Common myeloid progenitor, CD34-positive (primary cell): Measurements from ENCODE around the gene FBXO28.
"Not testable (repeated sequence)": the region's sequence is repeated elsewhere in the genome, so short reads cannot be mapped to it uniquely, and the experiment has no call there.

Experiments used
- CTCF ChIA-PET: fragments of 350-600 bp; sonication (Branson Sonifier 250); formaldehyde crosslinking; loops from one replicate; lab custom pipeline; 2021; ENCODE audit warnings: antibody characterized with exemption; lab: Charles Lee
- POLR2A ChIA-PET: fragments of 350-600 bp; sonication (Branson Sonifier 250); formaldehyde crosslinking; loops from one replicate; lab custom pipeline; 2021; ENCODE audit warnings: antibody characterized with exemption; lab: Charles Lee
- DNase-seq, 3 donors: peaks; one replicate each; pipeline versions ENCODE4 v3.0.0 to v3.0.0-alpha.2; 2013
- H3K27ac ChIP-seq, 2 experiments: 1 replicate in 1 of 2; 2 replicates in 1 of 2; pipeline ENCODE4 v1.7.0; 2013; ENCODE audit warnings: inconsistent platforms in 2 of 2, low read length in 2 of 2, mild to moderate bottlenecking in 2 of 2, low read depth in 1 of 2, moderate library complexity in 1 of 2; ENCODE audit not compliant: severe bottlenecking in 2 of 2, insufficient read depth in 1 of 2, poor library complexity in 1 of 2
- H3K27me3 ChIP-seq, 5 experiments: replicated peaks in 2 of 5; 1 replicate in 3 of 5; 2 replicates in 2 of 5; pipeline versions ENCODE4 v1.6.1 to v1.7.0; 2013; ENCODE audit warnings: low read length in 4 of 5, mild to moderate bottlenecking in 2 of 5, moderate library complexity in 2 of 5, inconsistent platforms in 1 of 5; ENCODE audit not compliant: insufficient read depth in 5 of 5, control insufficient read depth in 4 of 5
- H3K36me3 ChIP-seq, 4 experiments: 1 replicate in 2 of 4; 2 replicates in 2 of 4; pipeline versions ENCODE4 v1.6.1 to v1.7.0; 2013; ENCODE audit warnings: low read length in 3 of 4, control low read depth in 1 of 4, mild to moderate bottlenecking in 1 of 4; ENCODE audit not compliant: control insufficient read depth in 4 of 4, insufficient read depth in 4 of 4
- H3K4me1 ChIP-seq, 4 experiments: 1 replicate in 3 of 4; 2 replicates in 1 of 4; pipeline versions ENCODE4 v1.6.1 to v1.7.1; 2013; ENCODE audit warnings: low read length in 3 of 4, mild to moderate bottlenecking in 3 of 4, control low read depth in 1 of 4, inconsistent platforms in 1 of 4, moderate library complexity in 1 of 4; ENCODE audit not compliant: control insufficient read depth in 4 of 4, insufficient read depth in 4 of 4; ENCODE audit errors: control extremely low read depth in 1 of 4
- H3K4me3 ChIP-seq, 7 experiments: 1 replicate in 4 of 7; 2 replicates in 3 of 7; pipeline versions ENCODE4 v1.5.1 to v1.7.0; 2013; ENCODE audit warnings: mild to moderate bottlenecking in 7 of 7, low read length in 6 of 7, moderate library complexity in 6 of 7, inconsistent platforms in 2 of 7, low read depth in 2 of 7, control low read depth in 1 of 7; ENCODE audit not compliant: insufficient read depth in 4 of 7, control insufficient read depth in 1 of 7; ENCODE audit errors: extremely low read depth in 1 of 7
- H3K9me3 ChIP-seq, 5 experiments: 1 replicate in 4 of 5; 2 replicates in 1 of 5; pipeline versions ENCODE4 v1.6.1 to v1.7.1; 2013; ENCODE audit warnings: low read length in 4 of 5, mild to moderate bottlenecking in 2 of 5, inconsistent platforms in 1 of 5, low read depth in 1 of 5, moderate library complexity in 1 of 5; ENCODE audit not compliant: control insufficient read depth in 4 of 5, insufficient read depth in 2 of 5; ENCODE audit errors: control extremely low read depth in 1 of 5
- WGBS: methylation state at CpG from one replicate; pipeline ENCODE4 v1.1.5; 2013; ENCODE audit not compliant: insufficient coverage; 5-methylcytosine and 5-hydroxymethylcytosine counted together

Gene FBXO28

GRCh38 chr1:224201853-224202252 is 87.9 kb downstream of the FBXO28 start:
- Histone ChIP-seq H3K9me3 (no peaks in the 10 kb centered on the region), H3K27ac (no peak overlapping the region), H3K4me3 (no peak overlapping the region), H3K27me3 (no peaks in the 10 kb centered on the region), H3K36me3 (no peaks in the 10 kb centered on the region), H3K4me1 (peaks cover 9 to 29% (median 16%) of the 10 kb centered on the region in 4 experiments)
- no peak for DNase-seq
- ChIA-PET POLR2A (no interaction called here), CTCF (interaction anchor here (0.7 kb wide), 1 partner anchor 8 kb away, joined by 3 read pairs; no protein-coding TSS in a partner anchor)
- WGBS: 100% methylated on average over 1 of the region's 4 CpGs

- Histone ChIP-seq H3K36me3 (no peaks in the 10 kb centered on the region), H3K4me1 (peaks cover 9 to 29% (median 16%) of the 10 kb centered on the region in 4 experiments), H3K27me3 (no peaks in the 10 kb centered on the region), H3K9me3 (no peaks in the 10 kb centered on the region), H3K4me3 (no peak overlapping the region), H3K27ac (no peak overlapping the region)
- ChIA-PET CTCF (interaction anchor here (0.6 to 1.1 kb wide), 3 partner anchors 10 to 51 kb away, joined by 3 read pairs; no protein-coding TSS in a partner anchor), POLR2A (no interaction called here)
- WGBS: 70% methylated on average over 4 of the region's 8 CpGs
- DNase-seq: no peak
These were observed 89.5 kb downstream of the FBXO28 start for GRCh38 chr1:224203243-224204016.

GRCh38 chr1:224205438-224205840 is 91.5 kb downstream of the FBXO28 start:
- POLR2A ChIA-PET: interaction anchor here (1.3 kb wide), 1 partner anchor 22 kb away, joined by 8 read pairs; the partner anchor contains the start of gene DEGS1
- peak; percentile 75 to 95 (median 93) for DNase-seq
- CTCF ChIA-PET: interaction anchor here (0.7 to 1.6 kb wide), 4 partner anchors 11 to 61 kb away, joined by 3 to 5 read pairs (median 4); no protein-coding TSS in a partner anchor
- H3K27ac ChIP-seq: peak overlapping the region in 1 of 2 experiments; percentile 21
- no peaks in the 10 kb centered on the region for H3K36me3 ChIP-seq
- WGBS: 50% methylated on average over 2 of the region's 4 CpGs
- no peaks in the 10 kb centered on the region for H3K9me3 ChIP-seq
- H3K27me3 ChIP-seq: no peaks in the 10 kb centered on the region
- peak overlapping the region in 4 of 7 experiments; percentile 36 to 64 (median 41) for H3K4me3 ChIP-seq
- H3K4me1 ChIP-seq: peaks cover 9 to 29% (median 16%) of the 10 kb centered on the region in 4 experiments

DNA sequence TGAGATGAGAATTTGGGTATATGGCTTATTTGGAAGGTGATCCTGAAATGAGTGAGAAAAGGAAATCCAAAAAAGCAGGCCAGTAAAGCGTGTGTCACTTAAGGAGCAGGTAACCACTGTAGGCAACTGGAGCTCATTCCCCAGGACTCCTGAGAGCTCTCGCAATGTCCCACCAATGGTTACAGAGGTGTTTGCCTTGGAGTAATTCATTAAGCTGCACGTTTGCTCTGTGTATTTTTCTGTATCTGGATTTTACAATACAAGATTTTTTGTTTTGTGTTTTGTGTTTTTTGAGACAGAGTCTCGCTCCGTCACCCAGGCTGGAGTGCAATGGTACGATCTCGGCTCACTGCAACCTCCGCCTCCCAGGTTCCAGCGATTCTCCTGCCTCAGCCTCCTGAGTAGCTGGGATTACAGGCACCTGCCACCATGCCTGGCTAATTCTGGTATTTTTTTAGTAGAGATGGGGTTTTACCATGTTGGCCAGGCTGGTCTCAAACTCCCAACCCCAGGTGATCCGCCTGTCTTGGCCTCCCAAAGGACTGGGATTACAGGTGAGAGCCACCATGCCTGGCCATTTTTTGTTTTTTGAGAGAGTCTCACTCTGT is 92.1 kb downstream of the FBXO28 start:
- H3K9me3 ChIP-seq, H3K27me3 ChIP-seq, POLR2A ChIA-PET, H3K36me3 ChIP-seq, DNase-seq: not testable (repeated sequence)
- peaks cover 9 to 29% (median 16%) of the 10 kb centered on the region in 4 experiments for H3K4me1 ChIP-seq
- peak overlapping the region in 1 of 2 experiments; percentile 21 for H3K27ac ChIP-seq
- H3K4me3 ChIP-seq: peak overlapping the region in 1 of 7 experiments; percentile 64
- WGBS: 92% methylated on average over 3 of the region's 10 CpGs
- CTCF ChIA-PET: interaction anchor here (1.2 to 1.6 kb wide), 3 partner anchors 11 to 37 kb away, joined by 3 to 5 read pairs (median 4); no protein-coding TSS in a partner anchor

GRCh38 chr1:224211206-224211962 is 97.5 kb downstream of the FBXO28 start:
- Histone ChIP-seq H3K4me3 (no peak overlapping the region), H3K36me3 (no peaks in the 10 kb centered on the region), H3K27me3 (no peaks in the 10 kb centered on the region), H3K4me1 (peaks cover 0 to 6% (median 0%) of the 10 kb centered on the region in 4 experiments), H3K27ac (no peak overlapping the region), H3K9me3 (no peaks in the 10 kb centered on the region)
- CTCF ChIA-PET: interaction anchor here (2.4 kb wide), 1 partner anchor 42 kb away, joined by 5 read pairs; no protein-coding TSS in a partner anchor
- POLR2A ChIA-PET: interaction anchor here (0.6 kb wide), 1 partner anchor 42 kb away, joined by 3 read pairs; no protein-coding TSS in a partner anchor
- peak in 2 of 3 donors; percentile 26 to 33 for DNase-seq
- WGBS: no CpG with 5 or more reads among the region's 4 CpGs
